Kidney epithelial cell (primary cell): ENCODE results near the gene NCKAP5. TPM values are rescaled to one million over a fixed set of nuclear protein-coding genes. Genes with fewer than 3 reads are reported as not detected.

ENCODE experiments used
- DNase-seq: peaks from one replicate; pipeline ENCODE4 v3.0.0-alpha.2; 2010; ENCODE audit warnings: low read depth
- H3K27me3 ChIP-seq: 2 replicates; pipeline ENCODE4 v1.6.0; 2011; ENCODE audit warnings: low read length; ENCODE audit not compliant: control insufficient read depth, insufficient read depth
- H3K36me3 ChIP-seq: 2 replicates; pipeline ENCODE4 v1.5.1; 2011; ENCODE audit warnings: low read length; ENCODE audit not compliant: control insufficient read depth, insufficient read depth
- H3K4me3 ChIP-seq: 2 replicates; pipeline ENCODE4 v1.5.1; 2011; ENCODE audit warnings: low read depth, mild to moderate bottlenecking, control low read depth, low read length
- CTCF ChIP-seq: IDR thresholded peaks from 2 replicates; pipeline ENCODE4 v1.5.1; 2011; ENCODE audit warnings: mild to moderate bottlenecking, moderate library complexity, low read length, control low read depth, inconsistent platforms; ENCODE audit not compliant: insufficient read depth, poor library complexity, severe bottlenecking
- total RNA-seq: library from RNA; depleted of rRNA; stranded (reverse); fragments of >200 nt; gene quantifications from 2 replicates; pipeline ENCODE4 v1.2.3, GENCODE V29; 2015

The NCKAP5 gene
- total RNA-seq, 1 donor from 2014 or later = 0.33 TPM

- Histone ChIP-seq H3K4me3 (no peak overlapping the region), H3K36me3 (no peaks in the 10 kb centered on the region), H3K27me3 (no peaks in the 10 kb centered on the region)
- TF ChIP-seq CTCF = no peak
- DNase-seq = no peak
Measured at GRCh38 chr2:133484106-133484505, 84.2 kb downstream of the NCKAP5 start.

- H3K36me3 ChIP-seq = no peaks in the 10 kb centered on the region
- H3K4me3 ChIP-seq = no peak overlapping the region
- DNase-seq = no peak
- H3K27me3 ChIP-seq = no peaks in the 10 kb centered on the region
- TF ChIP-seq CTCF = no peak
Measured at GRCh38 chr2:133483181-133483580, 85.1 kb downstream of the NCKAP5 start.

- no peak for TF ChIP-seq CTCF
- DNase-seq = no peak
- Histone ChIP-seq H3K36me3 (no peaks in the 10 kb centered on the region), H3K27me3 (no peaks in the 10 kb centered on the region), H3K4me3 (no peak overlapping the region)
Measured at GRCh38 chr2:133480707-133481429, 87.4 kb downstream of the NCKAP5 start.

- DNase-seq = no peak
- no peaks in the 10 kb centered on the region for H3K27me3 ChIP-seq
- no peaks in the 10 kb centered on the region for H3K36me3 ChIP-seq
- TF ChIP-seq CTCF = no peak
- H3K4me3 ChIP-seq = no peak overlapping the region
Measured at GRCh38 chr2:133477616-133477990, 90.7 kb downstream of the NCKAP5 start.

- no peak for DNase-seq
- no peaks in the 10 kb centered on the region for H3K36me3 ChIP-seq
- H3K4me3 ChIP-seq = no peak overlapping the region
- H3K27me3 ChIP-seq = no peaks in the 10 kb centered on the region
- TF ChIP-seq CTCF = no peak
Measured at GRCh38 chr2:133476931-133477615, 91.2 kb downstream of the NCKAP5 start.

- no peak for TF ChIP-seq CTCF
- Histone ChIP-seq H3K4me3 (no peak overlapping the region), H3K27me3 (no peaks in the 10 kb centered on the region), H3K36me3 (no peaks in the 10 kb centered on the region)
- no peak for DNase-seq
Measured at GRCh38 chr2:133476286-133476685, 92.0 kb downstream of the NCKAP5 start.
